Hippocampal formation (tissue), 2 donors: ENCODE results near the gene TOR4A.

Experiments
- DNase-seq, 2 donors: peaks; one replicate each; lab custom pipeline; 2025; lab: John Stamatoyannopoulos, UW

Gene TOR4A

DNA sequence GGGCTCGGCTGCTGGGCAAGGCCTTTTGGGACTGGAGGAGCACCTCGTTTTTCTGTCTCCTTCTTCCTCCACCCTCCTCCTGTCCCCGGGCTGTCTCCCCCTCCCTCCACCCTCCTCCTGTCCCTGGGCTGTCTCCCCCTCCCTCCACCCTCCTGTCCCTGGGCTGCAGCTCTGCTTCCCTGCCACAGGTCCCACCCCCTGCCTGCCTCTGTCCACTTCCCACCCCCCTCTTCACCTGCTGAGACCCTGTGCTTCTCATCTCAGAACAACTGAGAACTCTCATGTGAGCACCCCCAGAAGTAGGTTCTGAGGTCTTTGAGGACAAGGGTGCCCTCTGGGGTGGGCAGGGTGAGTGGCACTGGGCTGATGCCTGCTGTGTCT lies 5.8 kb upstream of the TOR4A start:
- DNase-seq = no peak

DNA sequence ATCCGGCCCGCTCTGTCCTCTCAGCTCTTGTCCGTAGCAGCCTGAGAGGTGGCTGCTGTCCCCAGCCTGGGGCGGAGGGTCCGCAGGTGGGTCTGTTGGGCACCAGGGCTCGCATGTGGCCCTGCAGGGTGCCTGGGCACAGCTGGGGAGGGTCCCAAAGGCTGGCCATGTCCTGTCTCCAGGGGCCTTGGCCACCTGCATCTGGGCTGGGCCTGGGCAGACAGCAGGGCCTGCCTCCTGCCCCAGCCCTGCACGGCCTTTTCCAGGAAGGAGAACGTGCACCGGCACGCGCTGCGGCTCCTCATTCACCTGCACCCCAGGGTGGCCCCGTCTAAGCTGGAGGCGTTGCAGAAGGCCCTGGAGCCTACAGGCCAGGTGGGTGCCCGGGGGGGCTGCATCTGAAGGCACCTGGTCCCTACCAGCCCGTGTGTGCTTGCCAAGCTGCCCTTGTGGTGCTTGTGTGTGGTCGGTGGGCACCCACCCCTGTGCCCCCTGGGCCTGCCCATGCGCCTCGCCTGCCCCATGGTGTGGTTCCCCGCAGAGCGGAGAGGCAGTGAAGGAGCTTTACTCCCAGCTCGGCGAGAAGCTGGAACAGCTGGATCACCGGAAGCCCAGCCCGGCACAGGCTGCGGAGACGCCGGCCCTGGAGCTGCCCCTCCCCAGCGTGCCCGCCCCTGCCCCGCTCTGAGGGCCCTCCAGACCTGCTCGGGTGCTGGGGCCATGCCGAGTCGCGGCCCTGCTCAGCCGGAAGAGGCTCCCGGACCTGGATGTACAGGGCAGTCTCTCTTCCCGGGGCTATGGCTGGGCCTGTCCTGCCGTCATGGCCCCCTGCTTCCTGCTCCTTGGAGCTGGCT lies 5.1 kb upstream of the TOR4A start:
- no peak for DNase-seq

DNA sequence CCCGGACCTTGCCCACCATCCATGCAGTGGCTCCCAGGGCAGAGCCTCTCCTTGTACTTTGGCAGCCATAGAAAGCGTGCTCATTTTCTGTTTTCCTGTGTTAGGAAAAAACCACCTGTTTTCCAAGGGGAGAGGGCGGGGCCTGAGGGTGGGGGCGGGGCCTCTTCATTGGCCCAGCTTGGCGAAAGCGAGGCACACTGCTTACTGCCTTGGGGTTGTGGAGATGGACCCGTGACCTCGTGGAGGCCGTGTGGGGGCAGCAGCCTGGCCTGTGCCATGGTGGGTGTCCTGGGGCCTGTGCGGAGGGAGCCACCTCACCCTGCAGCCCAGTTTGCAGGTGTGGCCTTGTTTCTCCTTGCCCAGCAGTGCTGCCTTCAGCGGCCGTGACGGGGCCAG lies 4.4 kb upstream of the TOR4A start:
- DNase-seq = no peak

DNA sequence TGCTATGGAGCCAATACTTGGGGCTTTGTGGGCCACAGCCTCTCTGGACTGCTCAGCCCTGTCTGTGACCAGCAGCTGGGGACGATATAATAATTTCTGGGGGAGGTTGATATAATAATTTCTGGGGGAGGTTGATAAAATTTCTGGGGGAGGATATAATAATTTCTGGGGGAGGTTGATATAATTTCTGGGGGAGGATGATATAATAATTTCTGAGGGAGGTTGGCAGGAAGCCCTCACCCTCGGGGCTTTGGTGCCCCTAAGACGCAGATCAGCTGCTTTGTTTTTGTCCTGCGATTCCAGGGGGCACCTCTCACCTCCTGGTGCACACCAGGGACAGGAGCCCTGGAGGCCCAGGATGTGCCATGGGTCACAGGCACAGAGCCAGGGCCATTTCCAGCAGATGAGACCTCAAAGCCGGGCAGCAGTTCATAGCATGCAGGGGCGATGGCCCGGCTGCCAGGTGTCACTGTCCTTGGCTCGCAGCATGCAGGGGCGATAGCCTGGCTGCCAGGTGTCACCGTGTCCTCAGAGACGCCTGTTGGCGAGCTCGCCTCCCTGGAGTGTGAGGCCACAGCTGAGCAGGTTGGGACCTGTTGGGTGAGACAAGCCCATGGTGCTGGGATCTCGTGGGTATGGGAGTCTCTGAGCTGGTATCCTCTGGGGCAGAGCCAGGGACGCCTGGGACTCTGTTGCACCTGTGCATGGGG lies 3.8 kb upstream of the TOR4A start:
- DNase-seq = no peak

DNA sequence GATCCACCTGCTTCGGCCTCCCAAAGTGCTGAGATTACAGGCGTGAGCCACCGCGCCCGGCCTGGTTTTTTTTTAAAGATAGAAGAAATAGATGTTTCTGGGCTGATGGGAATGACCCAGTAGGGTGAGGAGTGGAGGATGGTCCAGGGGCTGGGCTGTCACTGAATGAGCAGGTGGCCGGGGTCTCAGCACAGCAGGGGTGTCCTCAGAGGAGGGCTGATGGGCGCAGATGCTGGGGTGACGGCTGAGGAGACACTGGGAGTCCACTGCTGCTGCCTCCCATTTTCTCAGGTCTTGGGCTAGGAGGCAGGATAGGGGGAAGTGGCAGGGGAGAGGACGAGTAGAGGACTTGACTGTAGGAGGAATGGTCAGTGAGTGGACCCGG lies 2.3 kb upstream of the TOR4A start:
- DNase-seq = no peak

DNA sequence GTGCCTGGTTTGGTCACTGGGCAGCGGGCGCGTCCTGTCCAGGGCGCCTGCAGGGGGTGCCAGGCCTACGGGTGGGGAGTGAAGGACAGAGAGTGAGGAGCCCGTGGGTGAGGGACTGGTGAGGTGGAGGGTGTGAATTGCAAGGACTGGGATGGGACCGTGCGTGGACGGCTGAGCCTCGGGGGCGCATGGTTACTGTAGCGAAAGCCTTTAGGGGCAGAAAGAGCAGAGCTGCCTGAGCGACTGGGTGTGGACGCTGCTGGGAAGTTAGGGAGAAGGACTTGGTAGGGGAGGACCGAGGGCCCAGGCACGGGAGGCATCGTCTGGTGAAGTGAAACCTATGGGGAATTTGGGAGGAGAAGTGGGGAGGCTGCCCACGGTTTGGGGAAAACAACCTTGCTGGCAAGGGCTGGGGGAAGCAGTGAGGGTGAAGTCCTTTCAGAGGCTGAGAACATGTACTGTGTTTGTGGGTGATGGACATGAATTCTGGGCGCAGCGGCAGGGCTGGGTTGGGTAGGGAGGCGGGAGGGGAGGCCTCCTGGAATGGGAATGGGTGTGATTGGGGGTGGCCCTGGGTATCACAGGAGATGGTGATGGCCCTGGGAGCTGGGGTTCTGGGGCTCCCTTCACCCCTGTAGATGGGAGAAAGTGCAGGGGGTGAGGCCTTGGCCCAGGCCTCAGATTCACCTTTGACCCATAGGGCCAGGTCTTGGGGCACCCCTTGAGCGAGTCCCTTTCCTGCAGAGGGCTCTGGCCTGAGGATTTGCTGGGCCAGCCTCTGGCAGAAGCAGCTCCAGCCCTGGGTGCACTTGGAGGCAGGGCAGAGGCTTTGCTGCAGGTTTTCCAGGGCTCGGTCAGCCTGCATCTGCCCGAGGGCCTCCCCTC lies 1.7 kb upstream of the TOR4A start:
- DNase-seq = no peak

DNA sequence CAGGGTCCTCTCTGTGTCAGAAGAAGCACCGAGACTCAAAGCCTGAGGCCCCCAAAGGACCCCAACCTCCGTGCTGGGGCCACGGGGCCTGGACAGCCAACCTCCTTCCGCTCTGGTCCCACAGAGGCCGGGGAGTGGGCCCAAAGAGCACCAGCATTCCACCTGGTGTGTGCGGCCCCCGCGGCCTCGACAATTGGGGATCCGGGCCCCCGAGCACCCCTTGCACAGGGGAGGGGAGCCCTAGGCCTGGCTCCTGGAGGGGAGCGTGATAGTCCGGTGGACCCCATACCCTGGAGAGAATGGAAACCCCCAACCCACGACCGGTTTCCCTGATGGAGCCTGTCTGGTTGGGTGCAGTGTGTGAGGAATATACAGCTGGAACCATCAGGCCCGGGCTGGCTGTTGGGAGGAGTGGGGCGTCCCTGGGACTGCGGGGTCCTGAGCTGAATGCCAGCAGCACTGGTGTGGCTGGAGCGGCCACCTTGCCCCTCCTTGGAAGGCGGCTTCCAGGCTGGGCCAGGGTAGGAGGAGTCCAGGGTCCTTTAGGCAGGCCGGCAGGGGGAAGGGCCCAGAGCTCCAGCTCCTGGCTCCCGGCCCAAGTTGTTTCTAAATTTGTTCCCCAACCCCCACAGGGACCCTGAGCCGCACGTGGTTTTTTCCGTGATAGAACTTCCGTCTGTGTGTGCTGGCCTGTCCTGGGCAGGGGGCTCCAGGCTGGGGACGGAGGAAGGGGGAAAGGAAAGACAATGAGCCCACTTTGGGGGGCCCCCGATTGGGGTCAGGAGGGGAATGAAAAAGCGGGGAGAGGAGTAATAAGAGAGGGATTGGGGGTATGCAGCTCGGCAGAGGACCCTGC lies 825 bp upstream of the TOR4A start:
- no peak for DNase-seq

DNA sequence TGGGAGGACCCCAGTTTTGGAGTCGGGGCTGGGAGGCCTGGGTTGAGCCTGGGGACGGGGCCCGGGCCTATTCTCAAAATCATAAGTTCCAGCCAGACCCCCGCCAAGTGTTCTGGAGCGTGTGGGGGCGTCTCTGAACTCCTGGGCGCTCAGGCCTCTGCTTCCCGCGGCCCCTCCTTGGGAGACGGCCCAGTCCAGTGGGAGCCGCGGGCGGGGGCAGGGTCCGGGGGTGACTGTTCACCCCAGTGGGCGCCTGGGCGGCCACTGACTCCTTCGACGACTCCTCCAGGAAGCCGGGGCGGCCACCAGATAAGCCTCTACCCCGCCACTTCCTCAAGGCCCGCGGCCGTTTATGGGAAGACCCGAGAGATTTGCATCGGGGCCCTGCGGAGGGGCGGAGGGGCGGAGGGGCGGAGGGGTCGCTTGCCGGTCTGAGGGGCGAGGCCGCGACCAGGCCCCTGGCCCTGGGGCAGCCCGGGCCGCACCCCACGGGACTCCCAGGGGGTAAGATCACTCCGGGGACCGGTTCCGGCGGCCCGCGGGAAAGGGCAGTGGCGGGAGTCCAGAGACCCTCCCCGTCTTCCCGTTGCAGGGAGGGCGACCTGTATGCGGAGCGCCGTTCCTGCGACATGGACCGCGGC lies 655 bp downstream of the TOR4A start:
- no peak for DNase-seq

DNA sequence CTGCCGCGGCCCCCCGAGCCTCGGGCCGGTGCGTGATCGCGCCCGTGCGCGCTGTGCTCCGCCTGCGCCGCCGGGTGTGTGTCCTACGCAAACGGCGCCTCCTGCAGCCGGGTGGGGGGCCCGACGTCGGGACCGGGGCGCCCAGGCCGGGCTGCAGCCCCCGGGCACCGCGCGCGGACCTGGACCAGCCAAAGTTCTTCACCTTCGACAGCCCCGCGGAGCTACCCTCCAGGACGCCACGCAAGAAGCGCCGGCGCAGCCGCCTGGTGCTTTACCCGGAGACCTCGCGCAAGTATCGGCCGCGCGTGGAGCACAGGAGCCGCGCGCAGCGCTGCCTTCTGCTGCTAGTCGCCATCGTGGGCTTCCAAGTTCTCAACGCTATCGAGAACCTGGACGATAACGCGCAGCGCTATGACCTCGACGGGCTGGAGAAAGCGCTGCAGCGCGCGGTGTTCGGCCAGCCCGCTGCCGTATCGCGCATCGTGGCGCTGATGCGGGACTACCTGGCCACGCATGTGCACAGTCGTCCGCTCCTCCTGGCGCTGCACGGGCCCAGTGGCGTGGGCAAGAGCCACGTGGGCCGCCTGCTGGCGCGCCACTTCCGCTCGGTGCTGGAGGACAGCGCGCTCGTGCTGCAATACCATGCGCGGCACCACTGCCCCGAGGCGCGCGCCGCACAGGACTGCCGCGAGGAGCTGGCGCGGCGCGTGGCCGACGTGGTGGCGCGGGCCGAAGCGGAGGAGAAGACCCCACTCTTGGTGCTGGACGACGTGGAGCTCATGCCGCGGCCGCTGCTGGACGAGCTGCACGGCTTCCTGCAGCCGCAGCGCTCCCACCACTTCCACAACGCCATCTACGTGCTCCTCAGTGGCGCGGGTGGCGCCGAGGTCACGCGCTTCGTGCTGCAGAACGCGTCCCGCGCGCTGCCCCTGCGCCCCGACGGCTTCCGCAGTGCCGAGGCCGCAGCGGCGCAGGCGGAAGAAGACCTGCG lies 1.5 kb downstream of the TOR4A start:
- DNase-seq = no peak

DNA sequence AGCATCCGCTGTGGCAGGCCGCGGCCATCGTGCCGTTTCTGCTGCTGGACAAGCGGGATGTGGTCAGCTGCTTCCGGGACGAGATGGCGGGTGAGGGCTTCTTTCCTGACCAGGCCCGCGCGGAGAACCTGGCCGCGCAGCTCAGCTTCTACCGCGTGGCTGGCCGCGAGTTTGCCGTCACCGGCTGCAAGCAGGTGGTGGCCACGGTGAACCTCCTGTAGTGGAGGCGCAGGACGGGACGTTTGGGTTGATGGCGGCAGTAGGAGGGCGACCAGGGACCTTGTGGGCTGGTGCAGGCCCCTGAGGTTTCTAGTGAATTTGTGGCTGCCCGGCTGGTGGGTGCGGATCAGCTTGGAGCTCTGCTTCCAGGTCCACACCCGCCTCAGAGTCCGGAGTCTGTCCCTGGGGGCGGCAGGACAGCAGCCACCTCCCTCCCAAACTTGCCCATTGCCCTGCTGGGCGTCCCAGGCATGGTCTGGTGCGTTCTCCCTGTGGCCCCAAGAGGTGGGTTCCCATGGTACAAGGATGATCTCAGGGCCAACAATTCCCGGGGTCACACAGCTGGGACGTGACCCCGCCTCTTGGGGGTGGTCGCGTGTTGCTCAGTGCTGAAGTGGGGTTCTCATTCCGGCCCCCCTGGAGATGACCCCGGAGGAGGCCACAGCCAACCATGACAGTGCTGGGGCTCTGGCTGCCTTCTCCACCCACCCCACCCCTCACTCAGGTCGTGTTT lies 2.4 kb downstream of the TOR4A start:
- DNase-seq = no peak

DNA sequence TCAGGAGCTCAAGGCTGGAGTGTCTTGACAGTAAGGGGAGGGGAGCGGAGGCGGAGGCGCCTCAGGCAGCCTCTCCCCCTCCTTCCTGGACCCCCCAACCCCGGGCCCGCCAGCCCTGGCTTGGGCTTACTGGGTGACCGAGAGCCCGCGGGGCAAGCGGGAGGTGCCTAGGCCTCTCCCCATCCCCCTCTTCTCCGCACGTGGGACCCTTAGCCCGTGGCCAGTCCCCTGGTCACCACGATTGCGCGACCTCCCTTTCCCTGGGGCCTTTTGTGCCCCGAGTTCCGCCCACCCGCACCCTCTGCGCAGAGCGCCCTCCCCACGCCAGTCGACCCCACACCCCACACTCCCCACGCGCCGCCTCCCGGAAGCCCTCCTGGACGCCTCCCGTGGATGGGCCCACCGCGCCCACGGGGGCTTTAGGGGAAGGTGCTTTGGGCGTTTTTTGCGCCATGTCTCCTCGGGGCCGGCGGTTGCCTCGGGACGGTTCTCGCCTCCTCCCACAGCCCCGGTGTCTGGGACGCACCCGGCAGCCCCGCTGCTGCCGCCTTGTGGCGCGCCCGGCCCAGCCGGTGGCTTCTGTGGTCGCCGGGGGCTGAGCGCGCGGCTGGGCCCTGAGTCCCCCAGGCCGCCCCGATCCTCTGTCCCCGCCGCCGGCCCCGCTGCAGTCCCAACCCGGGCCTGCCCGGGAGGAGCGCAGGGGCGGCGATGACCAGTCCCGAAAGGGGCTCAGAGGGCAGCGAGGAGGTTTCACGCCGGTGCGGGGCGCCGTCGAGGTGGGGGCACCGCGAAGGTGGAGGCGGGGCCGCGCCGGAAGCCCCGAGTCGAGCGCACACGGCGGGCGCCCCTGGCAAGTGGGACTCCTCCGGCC lies 3.2 kb downstream of the TOR4A start:
- DNase-seq = no peak

DNA sequence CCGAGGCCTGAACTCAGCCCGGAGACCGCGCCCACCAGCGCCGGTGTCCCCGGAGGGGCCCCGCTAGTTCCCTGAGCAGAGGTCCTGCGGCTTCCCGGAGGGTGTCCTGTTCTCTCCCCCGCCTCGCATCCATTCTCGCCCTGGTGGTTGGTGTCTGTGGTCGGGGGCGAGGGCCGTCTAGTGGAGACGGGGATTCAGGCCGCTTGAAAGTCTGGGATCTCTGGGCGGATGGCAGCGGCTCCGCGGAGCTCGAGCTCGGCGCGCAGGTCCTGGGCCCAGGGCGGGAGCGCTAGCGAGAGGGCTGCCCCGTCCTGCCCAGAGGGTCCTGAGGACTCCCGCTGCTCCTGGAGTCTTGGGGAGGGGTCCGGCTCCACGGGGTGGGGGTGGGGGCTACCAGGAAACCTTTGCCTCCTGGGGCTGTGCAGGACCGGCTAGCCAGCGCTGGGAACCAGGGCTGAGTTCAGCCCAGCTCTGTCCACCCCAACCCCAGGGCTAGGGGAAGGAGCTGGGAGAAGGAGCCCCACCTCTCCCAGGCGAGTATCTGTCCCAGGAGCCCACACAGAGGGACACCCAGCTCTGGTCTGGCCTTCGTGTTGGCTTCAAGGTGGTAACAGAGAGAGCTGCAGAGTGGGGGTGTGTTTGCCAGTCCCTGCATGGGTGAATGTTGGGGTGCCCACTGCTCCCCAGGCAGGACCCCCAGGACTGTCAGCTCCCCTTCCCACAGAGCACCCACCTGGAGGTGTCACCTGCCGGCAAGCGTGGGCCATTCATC lies 4.0 kb downstream of the TOR4A start:
- DNase-seq = no peak

DNA sequence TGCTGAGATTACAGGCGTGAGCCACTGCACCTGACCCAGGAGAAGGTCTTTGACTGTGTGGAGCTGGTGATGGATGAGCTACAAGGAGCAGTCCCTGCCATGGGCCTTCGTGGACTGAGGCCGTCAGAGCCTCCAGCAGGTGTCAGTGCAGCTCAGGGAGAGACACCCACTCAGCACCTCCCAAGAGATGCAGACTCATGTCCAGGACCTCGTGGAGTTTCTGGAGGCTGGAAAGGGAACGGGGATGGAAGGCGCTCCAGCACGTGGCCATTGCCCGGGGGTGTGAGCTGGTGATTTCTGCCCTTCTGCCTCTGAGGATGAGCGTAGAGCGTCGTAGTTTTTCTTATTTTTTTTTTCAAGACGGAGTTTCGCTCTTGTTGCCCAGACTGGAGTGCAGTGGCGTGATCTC lies 9.5 kb downstream of the TOR4A start:
- DNase-seq = no peak

DNA sequence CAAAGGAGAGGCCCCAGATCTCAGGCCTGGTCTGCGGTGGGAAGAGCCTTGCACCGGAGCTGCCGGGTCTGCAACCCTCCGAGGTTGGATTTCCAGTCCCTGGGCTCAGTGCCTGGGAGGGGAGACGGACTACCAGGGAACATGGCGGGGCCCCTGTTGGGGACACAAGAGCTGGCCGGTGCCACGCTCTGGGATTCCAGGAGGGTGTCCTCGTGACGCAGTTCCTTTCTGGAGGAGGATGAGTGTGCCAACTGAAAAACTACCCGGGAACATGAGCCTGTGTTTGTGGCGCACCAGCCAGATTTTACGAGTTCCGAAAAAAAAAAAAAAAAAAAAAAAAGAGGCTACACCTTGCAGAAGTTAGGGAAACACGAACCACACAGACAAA lies 15.6 kb downstream of the TOR4A start:
- DNase-seq = no peak

DNA sequence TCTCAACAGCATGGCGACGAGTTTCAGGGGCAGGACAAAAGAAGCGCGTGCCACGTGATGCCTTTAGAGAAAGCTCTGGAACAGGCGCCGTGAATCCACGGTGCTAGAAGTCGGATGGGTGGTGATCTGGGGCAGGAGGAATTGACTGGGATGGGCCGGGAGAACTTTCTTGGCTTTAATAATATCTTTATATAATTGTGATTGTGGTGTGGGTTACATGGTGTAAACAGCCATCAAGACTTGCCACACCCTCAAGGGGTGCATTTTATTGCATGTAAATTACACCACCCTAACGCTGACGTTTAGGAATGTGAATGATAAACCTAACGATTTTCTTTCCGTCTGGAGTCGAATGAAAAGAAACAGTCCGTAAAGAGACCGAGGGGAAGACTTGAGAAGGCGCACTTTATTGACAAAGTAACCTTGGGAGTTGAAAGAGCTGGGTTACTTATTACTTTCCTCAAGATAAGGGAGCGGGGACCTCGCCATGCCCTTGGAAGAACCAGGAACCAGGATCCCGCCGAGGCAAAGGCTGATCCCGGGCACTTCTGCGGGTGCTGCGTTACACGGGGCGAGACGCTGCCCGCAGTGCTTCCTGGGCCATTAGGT lies 16.1 kb downstream of the TOR4A start:
- DNase-seq = no peak

DNA sequence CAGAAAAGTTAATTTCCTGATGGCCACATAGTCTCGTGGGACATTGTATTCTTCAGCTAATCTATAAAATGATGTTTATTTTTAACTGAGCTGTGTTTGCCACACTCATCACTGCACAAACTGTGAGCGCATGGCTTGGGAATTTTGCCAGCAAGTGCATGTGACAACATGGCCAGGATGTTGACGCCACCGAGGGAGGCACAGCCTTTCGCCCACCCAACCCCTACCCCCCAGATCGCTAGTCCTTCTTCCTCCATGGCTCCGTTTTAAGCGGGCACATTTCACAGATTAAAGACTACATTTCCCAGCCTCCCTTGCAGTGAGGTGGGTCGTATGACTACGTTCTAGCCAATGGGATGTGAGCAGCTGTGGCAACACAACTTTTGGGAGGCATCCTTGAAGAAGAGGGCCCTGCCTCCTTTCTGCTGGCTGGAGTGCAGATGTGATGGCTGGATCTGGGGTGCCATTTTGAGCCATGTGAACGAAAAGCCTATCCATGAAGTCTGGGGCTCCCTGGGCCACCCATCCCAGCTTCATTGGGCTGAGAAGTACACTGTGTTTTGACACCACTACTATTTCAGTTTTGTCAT lies 16.7 kb downstream of the TOR4A start:
- no peak for DNase-seq
